GM21526 (cell line): ENCODE data around the gene GNRH2.
"Not testable (repeated sequence)": the region's sequence is repeated elsewhere in the genome, so short reads cannot be mapped to it uniquely, and the experiment has no call there.

Experiments
- ATAC-seq: cut with Tn5 transposase; IDR thresholded peaks from one replicate; pipeline ENCODE4 v1.9.1; 2021; ENCODE audit warnings: moderate library complexity; ENCODE audit not compliant: unreplicated experiment, low FRiP score

GNRH2 gene, protein sequence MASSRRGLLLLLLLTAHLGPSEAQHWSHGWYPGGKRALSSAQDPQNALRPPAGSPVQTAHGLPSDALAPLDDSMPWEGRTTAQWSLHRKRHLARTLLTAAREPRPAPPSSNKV

DNA sequence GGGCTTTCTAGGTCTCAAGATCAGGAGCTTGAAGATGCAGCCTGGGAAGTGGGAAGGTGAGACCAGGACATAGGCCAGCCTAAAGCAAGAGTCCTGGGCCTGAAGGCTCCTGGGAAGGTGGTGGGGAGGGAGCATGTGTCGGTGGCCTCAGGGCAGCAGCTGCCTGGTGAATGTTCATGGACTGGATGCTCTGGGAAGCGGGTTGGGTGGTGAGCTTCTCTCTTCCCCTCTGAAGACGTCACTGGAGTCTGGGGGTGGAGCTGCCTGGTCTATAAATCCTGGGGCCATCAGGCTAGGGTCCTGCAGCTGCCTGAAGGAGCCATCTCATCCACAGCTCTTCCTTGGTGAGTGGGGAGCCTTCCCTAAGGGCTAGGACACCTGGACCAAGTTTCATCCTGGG, at the start of gene GNRH2:
TSS of gene GNRH2 (plus strand) at position 301 of the 400 bp plus-strand sequence. CDS start 793 bp downstream, outside the sequence.
- ATAC-seq, result no peak

- no peak for ATAC-seq
These were observed 47.6 kb upstream of the GNRH2 start for GRCh38 chr20:2995796-2996195.

DNA sequence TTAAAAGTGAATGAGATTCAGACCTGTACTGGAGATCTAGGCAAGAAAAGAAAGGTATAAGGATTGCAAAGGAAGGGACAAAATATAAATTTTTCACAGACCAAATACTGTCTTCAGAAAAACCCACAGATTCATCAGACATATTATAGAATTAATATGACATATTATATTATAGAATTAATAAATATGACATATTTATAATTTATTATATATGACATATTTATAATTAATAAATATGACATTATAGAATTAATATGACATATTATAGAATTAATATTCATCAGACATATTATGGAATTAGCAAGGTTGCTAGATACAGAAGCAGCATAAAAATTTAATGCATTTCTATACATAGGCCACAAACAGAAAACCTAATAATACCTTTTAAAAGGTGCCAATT, 44.7 kb upstream of the GNRH2 start:
- no peak for ATAC-seq

DNA sequence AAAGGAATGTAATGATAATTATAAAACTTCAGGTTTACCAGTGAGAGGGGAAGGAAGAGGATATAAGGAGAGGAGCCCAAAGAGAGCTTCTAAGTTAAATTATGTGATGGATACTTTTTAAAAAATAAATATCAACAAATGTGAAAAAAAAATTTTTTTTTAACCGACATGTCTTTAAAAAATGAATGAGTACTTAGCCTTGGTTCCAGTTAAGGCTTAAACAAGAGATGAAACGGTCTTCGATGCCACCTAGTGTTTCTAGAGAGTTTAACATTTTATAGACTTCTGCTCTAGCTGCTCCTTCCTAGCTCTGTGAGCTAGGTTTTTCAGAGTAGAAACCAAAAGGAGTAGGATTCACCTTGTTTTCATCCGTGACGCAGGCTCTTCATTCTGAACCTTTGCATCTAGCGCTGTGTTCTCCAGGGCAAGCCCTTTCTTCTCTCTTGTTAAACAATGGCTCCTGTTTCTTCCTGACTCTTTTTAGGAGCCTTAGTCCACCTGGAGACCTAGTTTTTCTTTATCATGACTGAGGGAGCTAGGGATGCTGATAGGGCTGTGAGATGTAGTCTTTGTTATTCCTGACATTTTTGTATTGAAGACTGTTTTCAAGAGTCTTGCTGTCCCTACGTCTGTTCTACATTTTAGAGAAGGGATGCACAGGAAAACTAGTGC, 42.4 kb upstream of the GNRH2 start:
- no peak for ATAC-seq

GRCh38 chr20:3003416-3003815, 40.0 kb upstream of the GNRH2 start:
- ATAC-seq, result no peak

- no peak for ATAC-seq
These were observed 32.3 kb upstream of the GNRH2 start for GRCh38 chr20:3010985-3011723.

- ATAC-seq, result no peak
These were observed 31.7 kb upstream of the GNRH2 start for GRCh38 chr20:3011752-3012151.

- no peak for ATAC-seq
These were observed 29.7 kb upstream of the GNRH2 start for GRCh38 chr20:3013771-3014170.

DNA sequence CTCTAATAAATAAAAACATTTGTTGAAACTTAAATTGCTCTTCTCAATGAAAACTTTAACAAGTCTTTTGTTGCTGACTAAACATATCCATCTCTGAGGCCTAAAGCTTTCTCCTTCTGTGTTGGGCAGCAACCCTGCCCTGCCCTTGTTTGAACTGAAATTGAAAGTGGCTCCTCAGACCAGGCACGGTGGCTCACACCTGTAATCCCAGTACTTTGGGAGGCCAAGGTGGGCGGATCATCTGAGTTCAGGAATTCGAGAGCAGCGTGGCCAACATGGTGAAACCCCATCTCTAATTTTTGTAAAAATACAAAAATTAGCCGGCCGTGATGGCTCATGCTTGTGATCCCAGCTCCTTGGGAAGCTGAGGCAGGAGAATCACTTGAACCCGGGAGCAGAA, 29.2 kb upstream of the GNRH2 start:
- ATAC-seq, result no peak

GRCh38 chr20:3014662-3015061, 28.8 kb upstream of the GNRH2 start:
- no peak for ATAC-seq

- not testable (repeated sequence) for ATAC-seq
These were observed 28.1 kb upstream of the GNRH2 start for GRCh38 chr20:3015302-3015701.

- ATAC-seq, result no peak
These were observed 22.1 kb upstream of the GNRH2 start for GRCh38 chr20:3021327-3021726.

- ATAC-seq, result no peak
These were observed 21.6 kb upstream of the GNRH2 start for GRCh38 chr20:3021777-3022176.

GRCh38 chr20:3022559-3023490, 20.6 kb upstream of the GNRH2 start:
- not testable (repeated sequence) for ATAC-seq

- ATAC-seq, result no peak
These were observed 15.4 kb upstream of the GNRH2 start for GRCh38 chr20:3027987-3028386.

DNA sequence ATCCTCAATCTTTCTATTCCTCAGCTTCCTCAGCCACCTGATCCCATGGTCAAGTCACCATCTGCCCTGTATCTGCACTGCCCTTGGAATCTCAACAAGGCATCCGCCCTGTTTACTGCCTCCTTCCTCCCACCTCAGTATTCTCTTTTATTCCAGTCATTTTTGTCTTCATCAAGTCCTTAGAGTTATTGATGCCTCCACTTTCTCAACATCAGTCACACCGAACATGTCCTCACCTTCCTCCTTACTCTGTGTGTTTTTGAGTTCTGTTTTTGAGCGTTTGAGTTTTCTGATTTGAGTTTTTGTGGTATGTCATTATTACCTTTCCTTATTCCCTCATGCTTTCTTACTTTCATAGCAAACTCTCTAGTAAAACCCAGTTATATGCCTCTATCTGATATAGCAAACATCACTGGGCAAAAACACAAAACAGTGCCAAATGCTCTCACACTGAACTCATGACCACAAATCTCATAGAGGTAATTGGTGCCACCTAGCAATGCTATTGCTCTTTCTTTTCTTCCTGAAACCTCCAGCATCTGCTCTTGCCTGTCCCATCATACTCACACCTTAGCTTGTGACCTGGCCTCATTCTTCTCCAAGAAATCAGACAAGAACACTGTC, 11.8 kb upstream of the GNRH2 start:
- no peak for ATAC-seq

DNA sequence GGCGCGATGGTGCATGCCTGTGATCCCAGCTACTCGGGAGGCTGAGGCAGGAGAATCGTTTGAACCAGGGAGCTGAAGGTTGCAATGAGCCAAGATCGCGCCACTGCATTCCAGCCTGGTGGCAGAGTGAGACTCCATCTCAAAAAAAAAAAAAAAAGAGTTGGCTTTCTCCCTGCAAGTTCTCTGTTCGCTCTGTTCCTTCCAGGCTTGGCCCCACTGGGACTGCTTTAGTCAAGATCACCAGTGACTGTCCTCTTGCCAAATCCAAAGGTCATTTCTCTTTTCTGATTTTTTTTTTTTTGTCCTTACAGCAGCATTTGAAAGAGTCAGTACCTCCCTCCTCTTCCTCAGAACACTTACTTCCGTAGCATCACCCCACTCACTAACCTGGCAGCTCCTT, 10.8 kb upstream of the GNRH2 start:
- no peak for ATAC-seq

- no peak for ATAC-seq
These were observed 5.8 kb upstream of the GNRH2 start for GRCh38 chr20:3037654-3038053.

- ATAC-seq, result no peak
These were observed 5.0 kb upstream of the GNRH2 start for GRCh38 chr20:3038454-3038853.

GRCh38 chr20:3039426-3039825, 4.0 kb upstream of the GNRH2 start:
- ATAC-seq, result no peak
